ENCODE measurements around the gene CFP. TPM values are rescaled to one million over a fixed set of nuclear protein-coding genes. Genes with fewer than 3 reads are reported as not detected.
"Not testable (repeated sequence)": the region's sequence is repeated elsewhere in the genome, so short reads cannot be mapped to it uniquely, and the experiment has no call there.

CFP gene
- 0.14 and 0.15 TPM in 2 replicates for polyA plus RNA-seq (2011; rRNA removed)
- 0.30 and 0.34 TPM in 2 replicates for polyA plus RNA-seq (2012; cell fraction: cytosol; rRNA removed)
- polyA plus RNA-seq (2012; cell fraction: nucleus; rRNA removed) = 1.3 and 1.5 TPM in 2 replicates
- polyA plus RNA-seq (2017; fragmentation: RNase III; extraction: RNeasy Plus Mini Kit Qiagen cat#74134 plus additional on column Dnase treatment) = 0.49 to 0.91 TPM (median 0.54 TPM) in 3 replicates
- polyA minus RNA-seq (2011; rRNA and poly(A)+ RNA removed) = 0.21 and 0.34 TPM in 2 replicates

DNA sequence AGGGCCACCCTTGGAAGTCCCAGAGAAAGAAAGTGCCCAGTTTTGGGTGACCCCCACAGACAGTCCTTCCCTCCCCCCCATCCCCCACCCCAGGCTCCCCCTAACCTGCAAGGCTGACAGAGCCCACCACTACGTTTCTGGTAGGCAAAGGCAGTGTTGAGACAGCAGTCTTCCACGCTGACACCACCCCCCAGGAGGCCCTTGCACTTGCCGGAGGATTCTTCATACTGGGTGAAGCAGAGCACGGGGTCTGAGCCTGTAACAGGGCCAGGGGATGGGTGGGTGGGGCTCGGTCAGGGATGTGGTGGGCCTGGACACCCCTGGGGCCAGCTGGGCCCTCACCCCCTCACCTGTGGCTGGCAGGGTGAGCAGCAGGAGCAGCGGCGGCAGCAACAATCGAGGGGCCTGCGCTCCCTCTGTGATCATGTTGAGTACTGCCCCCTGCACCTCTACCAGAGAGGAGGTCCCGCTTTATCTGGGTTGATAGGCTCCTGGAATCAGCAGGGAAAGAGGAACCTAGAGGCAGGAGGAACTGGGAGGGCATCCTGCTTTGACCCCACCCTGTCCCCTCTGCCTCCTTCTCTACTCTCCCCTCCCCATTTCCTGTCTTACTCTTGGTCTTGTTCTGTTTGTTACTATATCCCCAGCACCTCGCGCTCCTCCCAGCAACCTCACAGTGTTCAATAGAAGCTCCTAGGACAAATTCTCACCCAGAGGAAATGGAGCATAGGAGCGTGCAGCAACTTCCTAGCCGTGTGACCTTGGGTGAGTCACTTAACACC, at the start of gene CFP:
CFP (minus strand) TSS at position 512 of the 782 bp plus-strand sequence; CDS start at position 426, 86 bp downstream.
- no peak for ATAC-seq
- Histone ChIP-seq H3K4me2 (no peak within 1 kb of the TSS), H3K27ac (no peak within 1 kb of the TSS), H3K4me3 (no peak within 1 kb of the TSS), H3K9me3 (no peaks in the 10 kb centered on the region), H3K4me1 (no peaks in the 10 kb centered on the region)
- DNase-seq (ENCODE audit: low read depth in 1 of 2, low spot score in 1 of 2) = no peak
- WGBS (ENCODE audit: missing lambda C conversion rate) = 91% methylated on average over 9 of the region's 14 CpGs
- no peak for TF ChIP-seq MAX (IDR thresholded peaks at IDR 0.05)
- TF ChIP-seq POLR2A (IDR thresholded peaks at IDR 0.05; ENCODE audit: low read length) = no peak
- TF ChIP-seq, protein P1, sequence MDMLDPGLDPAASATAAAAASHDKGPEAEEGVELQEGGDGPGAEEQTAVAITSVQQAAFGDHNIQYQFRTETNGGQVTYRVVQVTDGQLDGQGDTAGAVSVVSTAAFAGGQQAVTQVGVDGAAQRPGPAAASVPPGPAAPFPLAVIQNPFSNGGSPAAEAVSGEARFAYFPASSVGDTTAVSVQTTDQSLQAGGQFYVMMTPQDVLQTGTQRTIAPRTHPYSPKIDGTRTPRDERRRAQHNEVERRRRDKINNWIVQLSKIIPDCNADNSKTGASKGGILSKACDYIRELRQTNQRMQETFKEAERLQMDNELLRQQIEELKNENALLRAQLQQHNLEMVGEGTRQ (IDR thresholded peaks at IDR 0.05) = no peak
- TF ChIP-seq HOXB13 (CRISPR knock-in tag; IDR thresholded peaks at IDR 0.05; ENCODE audit: low read depth) = no peak
- no peak for TF ChIP-seq FOSL2 (IDR thresholded peaks at IDR 0.05)
- no peak for TF ChIP-seq FOSL2 (CRISPR knock-in tag; IDR thresholded peaks at IDR 0.05)
- no peak for TF ChIP-seq GATA3 (IDR thresholded peaks at IDR 0.05; ENCODE audit: borderline replicate concordance)
- TF ChIP-seq TFCP2L1 (CRISPR knock-in tag; IDR thresholded peaks at IDR 0.05) = no peak
- TF ChIP-seq ATOH8 (CRISPR knock-in tag; IDR thresholded peaks at IDR 0.05; ENCODE audit: low read depth) = no peak
- no peak for TF ChIP-seq CHD4 (IDR thresholded peaks at IDR 0.05; ENCODE audit: borderline replicate concordance)
- no peak for TF ChIP-seq MAZ (IDR thresholded peaks at IDR 0.05; ENCODE audit: borderline replicate concordance, low read depth, low read length)
- TF ChIP-seq RCOR1 (IDR thresholded peaks at IDR 0.05; ENCODE audit: low read depth, low read length) = no peak
- no peak for TF ChIP-seq NFE2L2 (conservative IDR thresholded peaks at IDR 0.05; ENCODE audit: low read length)
- TF ChIP-seq, protein P2, sequence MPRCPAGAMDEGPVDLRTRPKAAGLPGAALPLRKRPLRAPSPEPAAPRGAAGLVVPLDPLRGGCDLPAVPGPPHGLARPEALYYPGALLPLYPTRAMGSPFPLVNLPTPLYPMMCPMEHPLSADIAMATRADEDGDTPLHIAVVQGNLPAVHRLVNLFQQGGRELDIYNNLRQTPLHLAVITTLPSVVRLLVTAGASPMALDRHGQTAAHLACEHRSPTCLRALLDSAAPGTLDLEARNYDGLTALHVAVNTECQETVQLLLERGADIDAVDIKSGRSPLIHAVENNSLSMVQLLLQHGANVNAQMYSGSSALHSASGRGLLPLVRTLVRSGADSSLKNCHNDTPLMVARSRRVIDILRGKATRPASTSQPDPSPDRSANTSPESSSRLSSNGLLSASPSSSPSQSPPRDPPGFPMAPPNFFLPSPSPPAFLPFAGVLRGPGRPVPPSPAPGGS (IDR thresholded peaks at IDR 0.05) = no peak
- TF ChIP-seq EHMT2 (IDR thresholded peaks at IDR 0.05; ENCODE audit: low read depth) = no peak
- no peak for TF ChIP-seq HOXB5 (CRISPR knock-in tag; IDR thresholded peaks at IDR 0.05)
- TF ChIP-seq ZC3H11A (IDR thresholded peaks at IDR 0.05) = no peak
- ChIA-PET CTCF (interaction anchor here (0.9 to 2.7 kb wide), 5 partner anchors 13 to 89 kb away, joined by 3 to 16 read pairs (median 4); no protein-coding TSS in a partner anchor), POLR2A (no interaction called here)
- no peak for FAIRE-seq

- 23% methylated on average over 7 of the region's 7 CpGs for WGBS (ENCODE audit: missing lambda C conversion rate)
- H3K27ac ChIP-seq; H3K4me3 ChIP-seq; DNase-seq (ENCODE audit: low read depth in 1 of 2, low spot score in 1 of 2); CTCF ChIA-PET; H3K4me1 ChIP-seq; H3K9me3 ChIP-seq; FAIRE-seq; POLR2A ChIA-PET; ATAC-seq; H3K4me2 ChIP-seq: not testable (repeated sequence)
Observed at GRCh38 chrX:47675959-47676859, 46.5 kb upstream of the CFP start.

GRCh38 chrX:47674776-47675175, 45.0 kb upstream of the CFP start:
- no peaks in the 10 kb centered on the region for H3K9me3 ChIP-seq
- no peak for FAIRE-seq
- no peak for ATAC-seq
- no peak overlapping the region for H3K27ac ChIP-seq
- no peak for DNase-seq (ENCODE audit: low read depth in 1 of 2, low spot score in 1 of 2)
- no peak overlapping the region for H3K4me3 ChIP-seq
- TF ChIP-seq BHLHE40 (IDR thresholded peaks at IDR 0.05; ENCODE audit: low read depth, low read length) (no peak), FOXS1 (CRISPR knock-in tag; IDR thresholded peaks at IDR 0.05) (no peak), ZFP36 (IDR thresholded peaks at IDR 0.05; ENCODE audit: borderline replicate concordance, partially characterized antibody) (no peak), RARB (CRISPR knock-in tag; IDR thresholded peaks at IDR 0.05) (no peak), NPAS2 (CRISPR knock-in tag; IDR thresholded peaks at IDR 0.05; ENCODE audit: borderline replicate concordance) (no peak), MAZ (IDR thresholded peaks at IDR 0.05; ENCODE audit: borderline replicate concordance, low read depth, low read length) (no peak), CEBPB (IDR thresholded peaks at IDR 0.05) (no peak), GATA3 (IDR thresholded peaks at IDR 0.05; ENCODE audit: borderline replicate concordance) (no peak), SREBF2 (IDR thresholded peaks at IDR 0.05) (no peak), KDM5A (IDR thresholded peaks at IDR 0.05) (no peak), ZNF302 (CRISPR knock-in tag; IDR thresholded peaks at IDR 0.05) (no peak), MAFK (IDR thresholded peaks at IDR 0.05; ENCODE audit: partially characterized antibody) (no peak)
- TF ChIP-seq, protein P1 (IDR thresholded peaks at IDR 0.05) = no peak
- CTCF ChIA-PET = no interaction called here
- H3K4me2 ChIP-seq = no peak overlapping the region
- WGBS (ENCODE audit: missing lambda C conversion rate) = 39% methylated on average over 5 of the region's 5 CpGs
- POLR2A ChIA-PET = no interaction called here
- no peaks in the 10 kb centered on the region for H3K4me1 ChIP-seq

Measured in A549 (cell line).